ENCODE data around the gene LENEP. TPM values are rescaled to one million over a fixed set of nuclear protein-coding genes. Genes with fewer than 3 reads are reported as not detected.
A peak's percentile ranks its signal among the peaks of the same experiment; 100 is the strongest.

Gene LENEP
- total and polyA plus RNA-seq, 11 donors: not detected

DNA sequence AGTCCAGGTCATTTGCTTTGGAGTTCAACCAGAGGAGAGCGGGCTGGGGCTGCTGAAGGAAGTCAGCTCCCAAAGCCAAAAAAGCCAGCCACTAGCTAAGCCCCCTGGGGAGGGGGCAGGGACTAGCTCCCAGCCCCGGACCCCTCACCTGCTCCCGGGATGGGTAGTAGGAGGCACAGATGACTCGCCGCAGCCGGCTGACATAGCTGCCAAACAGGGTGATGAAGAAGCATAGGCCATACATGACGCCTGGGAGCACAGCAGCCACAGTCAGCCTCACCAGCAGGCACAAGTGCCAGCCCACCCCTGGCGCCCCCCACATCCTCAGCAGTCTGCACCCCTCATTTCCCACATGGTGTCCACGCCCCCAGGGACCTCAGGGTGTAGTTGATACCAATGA, 32.8 kb downstream of the LENEP start:
- no peak for DNase-seq
- WGBS, 4 donors: 69 to 73% (median 70%) methylated on average over 6 to 9 of the region's 9 CpGs
- Histone ChIP-seq H3K4me3 (no peak overlapping the region), H3K27me3 (no peaks in the 10 kb centered on the region), H3K4me1 (peaks cover 0 to 9% (median 0%) of the 10 kb centered on the region in 12 donors), H3K9me3 (no peaks in the 10 kb centered on the region), H3K27ac (no peak overlapping the region), H3K36me3 (no peaks in the 10 kb centered on the region)
- no peak for ATAC-seq
- TF ChIP-seq POLR2A (IDR thresholded peaks at IDR 0.05): no peak
- TF ChIP-seq, protein P1, sequence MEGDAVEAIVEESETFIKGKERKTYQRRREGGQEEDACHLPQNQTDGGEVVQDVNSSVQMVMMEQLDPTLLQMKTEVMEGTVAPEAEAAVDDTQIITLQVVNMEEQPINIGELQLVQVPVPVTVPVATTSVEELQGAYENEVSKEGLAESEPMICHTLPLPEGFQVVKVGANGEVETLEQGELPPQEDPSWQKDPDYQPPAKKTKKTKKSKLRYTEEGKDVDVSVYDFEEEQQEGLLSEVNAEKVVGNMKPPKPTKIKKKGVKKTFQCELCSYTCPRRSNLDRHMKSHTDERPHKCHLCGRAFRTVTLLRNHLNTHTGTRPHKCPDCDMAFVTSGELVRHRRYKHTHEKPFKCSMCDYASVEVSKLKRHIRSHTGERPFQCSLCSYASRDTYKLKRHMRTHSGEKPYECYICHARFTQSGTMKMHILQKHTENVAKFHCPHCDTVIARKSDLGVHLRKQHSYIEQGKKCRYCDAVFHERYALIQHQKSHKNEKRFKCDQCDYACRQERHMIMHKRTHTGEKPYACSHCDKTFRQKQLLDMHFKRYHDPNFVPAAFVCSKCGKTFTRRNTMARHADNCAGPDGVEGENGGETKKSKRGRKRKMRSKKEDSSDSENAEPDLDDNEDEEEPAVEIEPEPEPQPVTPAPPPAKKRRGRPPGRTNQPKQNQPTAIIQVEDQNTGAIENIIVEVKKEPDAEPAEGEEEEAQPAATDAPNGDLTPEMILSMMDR (IDR thresholded peaks at IDR 0.05): no peak
- intact Hi-C loops (cut with DNase I): no loop called here

DNA sequence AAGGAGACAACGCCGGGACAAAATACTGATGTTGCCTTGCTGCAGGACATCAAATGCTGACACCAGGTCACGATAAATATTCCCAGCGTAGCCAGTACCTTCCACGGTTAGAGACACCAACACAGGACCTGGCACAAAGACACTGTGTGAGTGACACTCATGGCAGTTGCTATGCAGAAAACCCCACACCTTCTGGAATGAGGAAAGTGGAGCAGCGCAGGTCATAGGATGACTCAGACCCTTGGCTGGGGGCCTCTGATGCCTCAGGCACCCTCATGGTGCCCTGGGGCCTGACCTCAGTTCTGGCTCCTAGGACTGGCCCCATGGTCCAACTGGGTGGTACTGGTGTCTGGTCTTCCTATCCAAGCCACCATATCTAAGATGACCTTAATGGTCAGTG, 33.2 kb downstream of the LENEP start:
- peaks cover 0 to 9% (median 0%) of the 10 kb centered on the region in 12 donors for H3K4me1 ChIP-seq
- 86 to 100% (median 90%) methylated on average over 2 to 6 of the region's 6 CpGs for WGBS, 4 donors
- DNase-seq (no peak), ATAC-seq (no peak)
- no peak overlapping the region for H3K27ac ChIP-seq
- intact Hi-C loops (cut with DNase I): no loop called here
- H3K4me3 ChIP-seq: no peak overlapping the region
- H3K9me3 ChIP-seq: no peaks in the 10 kb centered on the region
- no peaks in the 10 kb centered on the region for H3K27me3 ChIP-seq
- TF ChIP-seq POLR2A (IDR thresholded peaks at IDR 0.05): no peak
- TF ChIP-seq, protein P1 (IDR thresholded peaks at IDR 0.05): no peak
- H3K36me3 ChIP-seq: no peaks in the 10 kb centered on the region

DNA sequence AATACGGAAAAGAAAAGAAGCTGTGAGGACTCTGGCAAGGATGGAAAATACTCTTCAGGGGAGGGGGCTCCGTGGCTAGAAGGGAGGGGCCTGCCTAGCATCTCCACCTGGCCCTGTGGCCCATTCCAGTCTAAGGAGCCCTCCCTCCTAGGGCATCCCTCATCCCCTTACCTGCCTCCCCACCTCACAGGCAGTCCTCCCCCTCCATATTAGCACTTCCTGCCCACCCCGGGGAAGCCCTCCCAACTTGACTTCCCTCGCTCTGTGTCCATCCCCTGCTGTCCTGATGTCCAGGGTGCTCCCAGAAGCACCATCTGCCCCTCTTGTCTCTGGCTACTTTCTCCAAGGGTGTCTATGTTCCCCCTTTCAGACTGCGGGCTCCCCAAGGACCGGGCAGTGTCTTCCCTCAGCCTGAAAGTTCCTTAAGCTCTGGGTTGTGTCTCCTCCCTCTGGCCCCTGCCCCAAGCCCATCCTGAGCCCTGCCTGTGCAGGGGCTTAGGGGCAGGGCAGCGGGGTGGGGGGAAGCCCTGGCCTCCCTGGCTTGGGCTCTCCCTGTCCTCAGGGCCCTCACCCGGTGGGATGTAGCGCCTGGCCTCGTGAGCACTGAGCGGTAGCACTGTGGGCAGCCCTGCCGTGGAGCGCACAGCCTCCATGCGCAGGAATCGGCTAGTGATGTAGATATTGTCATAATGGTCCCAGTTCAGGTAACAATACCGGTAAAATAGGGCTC, 36.3 kb downstream of the LENEP start:
- DNase-seq (no peak), ATAC-seq (peak in 1 of 4 donors; percentile 37)
- WGBS, 4 donors: 79 to 92% (median 85%) methylated on average over 11 to 16 of the region's 16 CpGs
- H3K4me3 ChIP-seq: no peak overlapping the region
- H3K9me3 ChIP-seq: no peaks in the 10 kb centered on the region
- H3K27ac ChIP-seq: no peak overlapping the region
- H3K36me3 ChIP-seq: no peaks in the 10 kb centered on the region
- no peak for TF ChIP-seq POLR2A (IDR thresholded peaks at IDR 0.05)
- H3K27me3 ChIP-seq: no peaks in the 10 kb centered on the region
- intact Hi-C loops (cut with DNase I): no loop called here
- peaks cover 0 to 4% (median 0%) of the 10 kb centered on the region in 12 donors for H3K4me1 ChIP-seq

DNA sequence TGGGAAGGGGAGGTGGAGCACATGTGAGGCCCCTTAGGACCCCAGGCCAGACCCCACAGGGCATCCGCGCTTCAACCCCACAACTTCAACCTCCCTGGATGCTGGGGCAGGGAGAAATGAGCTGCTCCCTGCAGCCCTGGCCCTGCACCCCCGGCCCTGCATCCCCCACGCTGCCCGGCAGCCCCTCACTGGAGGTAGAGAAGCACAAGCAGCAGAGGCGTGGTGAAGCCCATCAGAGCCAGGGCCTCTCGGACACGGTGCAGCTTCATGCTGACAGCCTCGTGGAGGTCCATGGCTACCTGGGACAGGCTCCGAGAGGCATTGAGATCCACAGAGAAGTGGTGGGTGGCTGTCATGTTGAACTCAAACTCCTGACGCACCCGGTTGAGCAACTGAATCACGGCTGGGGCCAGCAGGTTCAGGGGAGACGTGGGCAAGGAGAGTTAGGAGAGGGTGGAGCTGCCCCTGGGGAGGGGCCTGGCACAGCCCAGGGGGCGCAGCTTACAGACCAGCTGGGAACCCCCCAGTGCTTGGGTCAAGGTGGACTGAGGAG, 36.9 kb downstream of the LENEP start:
- 84 to 95% (median 90%) methylated on average over 11 to 15 of the region's 15 CpGs for WGBS, 4 donors
- Histone ChIP-seq H3K4me1 (peaks cover 0 to 4% (median 0%) of the 10 kb centered on the region in 12 donors), H3K27ac (no peak overlapping the region), H3K9me3 (no peaks in the 10 kb centered on the region), H3K27me3 (no peaks in the 10 kb centered on the region), H3K4me3 (no peak overlapping the region), H3K36me3 (no peaks in the 10 kb centered on the region)
- ATAC-seq (no peak), DNase-seq (no peak)
- intact Hi-C loops (cut with DNase I): no loop called here
- TF ChIP-seq, protein P1 (IDR thresholded peaks at IDR 0.05): no peak

All from heart left ventricle (tissue), 16 donors.